ENCODE data around the gene CAMK2B.

CAMK2B gene

DNA sequence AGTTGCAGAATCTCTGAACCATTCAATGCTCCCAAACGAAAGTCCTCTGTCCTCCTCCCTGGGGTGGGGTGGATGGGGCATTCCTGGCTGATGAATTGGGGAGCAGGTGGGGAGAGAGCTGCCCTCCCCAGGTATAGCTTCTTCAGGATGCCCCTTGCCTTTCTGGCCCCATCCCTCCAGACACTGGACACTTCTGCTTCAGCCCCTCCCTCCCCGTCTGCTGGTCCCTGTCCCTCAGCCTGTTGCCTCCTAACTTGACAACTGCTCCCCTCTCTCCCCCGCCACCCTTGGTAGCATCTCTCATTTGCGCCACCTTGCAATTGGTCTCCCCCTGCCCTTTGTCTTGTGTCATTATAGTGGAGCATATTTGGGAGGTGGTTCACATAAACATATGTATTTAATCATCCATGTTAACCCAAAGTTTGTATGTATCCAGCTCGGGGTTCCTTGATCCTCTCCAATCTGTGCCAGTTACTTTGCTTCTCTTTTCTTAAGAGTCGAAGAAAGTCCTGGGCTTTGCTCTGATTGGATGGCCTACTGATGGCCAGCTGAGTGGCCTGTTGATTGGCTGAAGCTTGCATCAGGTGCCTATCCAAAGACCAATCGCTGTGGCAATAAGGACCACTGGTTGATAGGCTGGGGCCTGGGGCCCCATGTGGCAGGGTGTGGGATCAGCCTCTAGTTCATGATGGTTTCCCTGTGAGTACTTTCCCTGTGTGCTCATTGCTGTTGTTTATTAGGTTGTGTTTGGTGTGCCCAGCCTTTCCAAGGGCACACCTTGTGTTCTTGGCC lies 132.2 kb downstream of the CAMK2B start:
- H3K4me1 Mint-ChIP-seq: peaks cover 31% of the 10 kb centered on the region

DNA sequence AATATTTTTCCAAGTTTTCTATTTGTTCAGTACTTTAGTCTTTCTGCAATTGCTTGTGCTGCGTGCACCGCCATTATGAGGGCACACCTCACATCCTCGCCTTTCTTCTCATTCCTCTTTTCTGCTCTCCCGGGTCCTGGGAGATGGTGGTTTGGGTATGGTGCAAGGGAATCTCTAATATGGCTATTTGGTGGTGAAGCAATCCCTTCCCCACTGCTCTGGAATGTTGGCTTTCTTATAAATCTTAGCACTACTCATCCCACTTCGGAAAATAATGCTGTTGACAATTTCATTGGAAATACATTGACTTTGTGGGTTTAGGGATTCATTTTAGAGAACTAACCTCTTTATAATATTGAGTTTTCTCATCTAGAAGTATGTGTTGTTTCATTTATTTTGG lies 134.2 kb downstream of the CAMK2B start:
- peaks cover 10% of the 10 kb centered on the region for H3K27me3 Mint-ChIP-seq (ENCODE audit: low read depth, poor library complexity)
- H3K4me1 Mint-ChIP-seq: peaks cover 36% of the 10 kb centered on the region
- H3K9me3 Mint-ChIP-seq: peaks cover 4% of the 10 kb centered on the region
- H3K4me3 Mint-ChIP-seq: no peak overlapping the region
- no peak overlapping the region for H3K27ac Mint-ChIP-seq
- no peak for DNase-seq
- TF ChIP-seq, protein P1, sequence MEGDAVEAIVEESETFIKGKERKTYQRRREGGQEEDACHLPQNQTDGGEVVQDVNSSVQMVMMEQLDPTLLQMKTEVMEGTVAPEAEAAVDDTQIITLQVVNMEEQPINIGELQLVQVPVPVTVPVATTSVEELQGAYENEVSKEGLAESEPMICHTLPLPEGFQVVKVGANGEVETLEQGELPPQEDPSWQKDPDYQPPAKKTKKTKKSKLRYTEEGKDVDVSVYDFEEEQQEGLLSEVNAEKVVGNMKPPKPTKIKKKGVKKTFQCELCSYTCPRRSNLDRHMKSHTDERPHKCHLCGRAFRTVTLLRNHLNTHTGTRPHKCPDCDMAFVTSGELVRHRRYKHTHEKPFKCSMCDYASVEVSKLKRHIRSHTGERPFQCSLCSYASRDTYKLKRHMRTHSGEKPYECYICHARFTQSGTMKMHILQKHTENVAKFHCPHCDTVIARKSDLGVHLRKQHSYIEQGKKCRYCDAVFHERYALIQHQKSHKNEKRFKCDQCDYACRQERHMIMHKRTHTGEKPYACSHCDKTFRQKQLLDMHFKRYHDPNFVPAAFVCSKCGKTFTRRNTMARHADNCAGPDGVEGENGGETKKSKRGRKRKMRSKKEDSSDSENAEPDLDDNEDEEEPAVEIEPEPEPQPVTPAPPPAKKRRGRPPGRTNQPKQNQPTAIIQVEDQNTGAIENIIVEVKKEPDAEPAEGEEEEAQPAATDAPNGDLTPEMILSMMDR (IDR thresholded peaks at IDR 0.05): no peak
- H3K36me3 Mint-ChIP-seq (ENCODE audit: low read depth): no peaks in the 10 kb centered on the region

More for the DNA sequence above, 132.2 kb downstream of the CAMK2B start:
- Mint-ChIP-seq H3K9me3 (peaks cover 4% of the 10 kb centered on the region), H3K36me3 (ENCODE audit: low read depth) (no peaks in the 10 kb centered on the region), H3K27me3 (ENCODE audit: low read depth, poor library complexity) (peaks cover 27% of the 10 kb centered on the region), H3K4me3 (no peak overlapping the region), H3K27ac (no peak overlapping the region)
- DNase-seq: no peak
- TF ChIP-seq, protein P1 (IDR thresholded peaks at IDR 0.05): no peak

DNA sequence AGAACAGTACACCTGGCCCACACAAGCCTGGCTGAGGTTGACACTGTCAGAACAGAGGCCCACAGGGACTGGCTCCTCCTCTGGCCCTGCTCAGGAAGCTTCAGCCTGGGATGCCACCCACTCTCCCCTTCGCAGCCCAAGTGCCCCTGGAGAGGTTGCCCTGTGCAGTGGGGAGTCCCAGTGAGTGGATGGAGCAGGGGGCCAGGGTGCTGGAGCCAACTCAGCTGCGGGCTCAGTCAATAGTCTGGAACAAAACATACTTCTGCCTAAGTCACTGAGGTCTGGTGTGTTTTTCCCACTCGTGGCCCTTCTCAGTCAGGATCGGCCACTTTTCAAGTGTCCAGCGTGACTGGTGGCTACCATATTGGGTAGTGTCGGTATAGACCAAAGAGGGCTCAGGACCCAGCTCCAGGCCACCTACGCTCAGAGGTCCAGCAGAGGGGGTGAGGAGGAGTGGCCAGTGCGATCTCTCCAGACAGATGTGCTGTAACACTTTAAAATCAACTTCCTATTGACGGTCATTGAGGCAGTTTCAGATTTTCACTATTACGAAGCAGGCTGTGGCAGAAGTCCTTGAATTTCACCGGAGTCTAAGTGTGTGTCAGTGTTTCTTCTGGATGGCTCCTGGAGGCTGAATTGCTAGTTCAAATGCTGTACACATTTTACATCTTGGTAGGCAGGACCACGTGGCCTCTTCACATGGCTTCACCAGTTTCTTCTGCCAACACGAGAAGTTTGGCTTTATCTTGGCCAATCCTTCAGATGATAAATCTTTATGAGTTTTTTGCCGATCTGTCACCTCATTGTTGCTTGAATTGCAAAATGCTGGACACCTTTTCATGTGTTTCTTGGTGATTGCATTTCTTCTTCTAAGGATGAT lies 135.2 kb downstream of the CAMK2B start:
- Mint-ChIP-seq H3K4me3 (no peak overlapping the region), H3K27ac (no peak overlapping the region), H3K4me1 (peaks cover 36% of the 10 kb centered on the region), H3K9me3 (peaks cover 4% of the 10 kb centered on the region), H3K27me3 (ENCODE audit: low read depth, poor library complexity) (peaks cover 10% of the 10 kb centered on the region), H3K36me3 (ENCODE audit: low read depth) (no peaks in the 10 kb centered on the region)
- TF ChIP-seq, protein P1 (IDR thresholded peaks at IDR 0.05): no peak
- DNase-seq: no peak

DNA sequence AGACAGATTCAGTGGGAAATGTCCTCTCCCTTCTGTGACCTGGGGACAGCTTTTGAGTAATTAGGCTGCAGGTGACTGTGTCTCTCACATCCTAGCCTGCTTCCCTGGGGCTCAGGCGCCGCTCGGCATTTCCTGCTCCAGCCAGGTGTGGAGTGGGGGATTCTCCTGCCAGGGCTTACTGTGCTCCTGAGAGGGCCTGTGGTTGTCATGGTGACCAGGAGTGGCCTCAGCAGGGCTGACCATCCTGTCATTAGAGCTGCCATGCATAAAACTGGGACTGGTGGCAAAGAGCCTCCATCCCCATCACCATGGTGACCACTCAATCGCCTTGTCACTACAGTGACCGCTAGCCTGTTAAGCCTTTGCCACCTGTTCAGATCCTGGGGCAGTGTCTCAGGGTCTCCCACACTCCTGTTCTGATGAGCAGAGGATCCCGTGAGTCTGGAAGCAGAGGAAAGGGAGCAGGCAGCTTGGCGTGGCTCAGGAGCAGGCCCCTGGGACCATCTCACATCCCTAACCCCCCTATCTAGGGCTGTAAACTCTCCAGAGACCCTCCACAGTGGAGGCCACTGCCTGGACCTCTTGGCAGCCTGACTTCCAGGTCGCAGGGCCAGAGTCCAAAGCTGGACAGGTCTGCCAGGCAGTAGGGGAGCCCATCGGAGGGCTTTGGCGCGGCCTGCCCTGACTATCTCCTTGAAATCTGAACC lies 136.0 kb downstream of the CAMK2B start, which contains the start of gene GCK:
Gene GCK, minus strand, starts transcription at position 154 of the 707 bp plus-strand sequence. CDS start 486 bp downstream, outside the sequence.
- Mint-ChIP-seq H3K27ac (no peak within 1 kb of the TSS), H3K27me3 (ENCODE audit: low read depth, poor library complexity) (peaks cover 15% of the 10 kb centered on the region), H3K36me3 (ENCODE audit: low read depth) (no peaks in the 10 kb centered on the region), H3K9me3 (peaks cover 4% of the 10 kb centered on the region), H3K4me1 (peaks cover 44% of the 10 kb centered on the region), H3K4me3 (no peak within 1 kb of the TSS)
- TF ChIP-seq, protein P1 (IDR thresholded peaks at IDR 0.05): no peak
- peak; percentile 39 for DNase-seq

DNA sequence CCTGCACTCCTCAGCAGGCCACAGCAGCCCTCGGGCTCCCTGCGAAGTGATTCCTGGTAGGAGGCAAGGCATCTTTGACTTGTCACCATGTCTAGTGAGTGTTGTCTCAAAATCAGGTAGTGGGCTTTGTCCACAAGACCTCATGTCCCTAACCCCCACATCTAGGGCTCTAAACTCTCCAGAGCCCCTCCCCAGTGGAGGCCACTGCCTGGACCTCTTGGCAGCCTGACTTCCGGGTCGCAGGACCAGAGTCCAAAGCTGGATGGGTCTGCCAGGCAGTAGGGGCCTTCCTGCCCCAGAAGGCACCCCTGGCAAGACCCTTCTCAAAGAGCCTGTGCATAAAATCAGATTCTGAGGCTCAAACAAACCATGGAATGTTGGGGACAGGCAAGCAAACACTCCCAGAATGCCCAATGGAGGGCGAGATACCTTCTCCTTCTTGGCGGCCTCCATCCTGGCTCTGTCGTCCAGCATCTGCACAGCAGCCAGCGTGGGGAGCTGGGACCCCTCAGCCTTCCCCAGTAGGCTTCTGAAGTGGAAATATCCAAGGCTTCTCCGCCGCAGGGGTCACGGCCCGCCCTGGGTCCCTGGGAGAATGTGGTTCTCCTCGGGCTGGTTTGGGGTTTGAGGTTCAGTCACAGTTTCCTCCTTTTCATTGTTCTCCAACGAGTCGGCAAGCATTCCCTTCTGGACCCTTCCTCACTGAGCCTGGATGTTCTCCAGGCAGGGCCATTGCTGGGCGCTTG lies 136.7 kb downstream of the CAMK2B start:
- Mint-ChIP-seq H3K9me3 (peaks cover under 1% of the 10 kb centered on the region), H3K27me3 (ENCODE audit: low read depth, poor library complexity) (peaks cover 22% of the 10 kb centered on the region), H3K4me3 (no peak overlapping the region), H3K27ac (no peak overlapping the region), H3K4me1 (peaks cover 50% of the 10 kb centered on the region), H3K36me3 (ENCODE audit: low read depth) (no peaks in the 10 kb centered on the region)
- DNase-seq: no peak
- TF ChIP-seq, protein P1 (IDR thresholded peaks at IDR 0.05): no peak
